ENCODE data around the gene RAPGEF5.

DNA sequence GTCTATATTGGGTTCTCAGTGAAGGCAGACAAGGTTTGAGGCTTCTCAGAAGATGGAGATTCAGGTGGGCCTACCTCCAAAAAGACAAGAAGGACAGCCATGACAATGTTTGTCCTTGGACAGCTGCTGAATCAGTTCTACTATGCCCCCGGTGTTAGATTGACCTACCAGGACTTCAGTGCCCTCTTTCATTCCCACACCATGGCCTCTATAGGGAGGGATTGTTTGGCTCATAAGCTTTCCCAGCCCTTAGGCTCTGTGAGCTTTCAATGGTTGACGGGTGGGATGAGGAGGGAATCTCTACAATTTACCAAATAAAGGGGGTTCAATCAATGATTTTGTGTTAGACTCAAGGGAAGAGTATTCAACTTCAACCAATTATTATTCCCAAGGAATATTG lies 23.4 kb upstream of the RAPGEF5 start:
- TF ChIP-seq, protein P1, sequence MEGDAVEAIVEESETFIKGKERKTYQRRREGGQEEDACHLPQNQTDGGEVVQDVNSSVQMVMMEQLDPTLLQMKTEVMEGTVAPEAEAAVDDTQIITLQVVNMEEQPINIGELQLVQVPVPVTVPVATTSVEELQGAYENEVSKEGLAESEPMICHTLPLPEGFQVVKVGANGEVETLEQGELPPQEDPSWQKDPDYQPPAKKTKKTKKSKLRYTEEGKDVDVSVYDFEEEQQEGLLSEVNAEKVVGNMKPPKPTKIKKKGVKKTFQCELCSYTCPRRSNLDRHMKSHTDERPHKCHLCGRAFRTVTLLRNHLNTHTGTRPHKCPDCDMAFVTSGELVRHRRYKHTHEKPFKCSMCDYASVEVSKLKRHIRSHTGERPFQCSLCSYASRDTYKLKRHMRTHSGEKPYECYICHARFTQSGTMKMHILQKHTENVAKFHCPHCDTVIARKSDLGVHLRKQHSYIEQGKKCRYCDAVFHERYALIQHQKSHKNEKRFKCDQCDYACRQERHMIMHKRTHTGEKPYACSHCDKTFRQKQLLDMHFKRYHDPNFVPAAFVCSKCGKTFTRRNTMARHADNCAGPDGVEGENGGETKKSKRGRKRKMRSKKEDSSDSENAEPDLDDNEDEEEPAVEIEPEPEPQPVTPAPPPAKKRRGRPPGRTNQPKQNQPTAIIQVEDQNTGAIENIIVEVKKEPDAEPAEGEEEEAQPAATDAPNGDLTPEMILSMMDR (IDR thresholded peaks at IDR 0.05 in 4 of 5, conservative IDR thresholded peaks at IDR 0.05 in 1 of 5), result no peak
- TF ChIP-seq POLR2A (IDR thresholded peaks at IDR 0.05), result no peak

Measured in gastrocnemius medialis (tissue), 4 donors.